Measurements from ENCODE around the gene FAM227B.

DNA sequence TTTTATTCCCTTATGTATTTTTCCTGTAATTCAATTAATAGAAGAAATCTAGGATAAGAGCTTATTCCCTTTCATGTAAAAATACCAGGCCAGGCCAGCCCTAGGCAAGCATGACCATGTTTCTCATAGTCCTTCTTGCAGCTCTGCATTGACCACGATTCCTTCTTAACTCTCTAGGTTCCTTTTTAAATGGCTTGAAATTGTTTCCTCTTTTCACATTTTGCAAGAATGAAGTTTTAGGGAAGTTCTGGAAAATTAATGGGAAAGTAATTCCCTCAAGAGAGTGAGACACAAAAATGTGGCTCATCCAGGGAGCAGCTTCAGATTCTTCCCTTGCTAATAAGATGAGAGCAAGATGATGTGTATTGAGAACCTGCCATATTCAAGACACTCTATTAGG is 314.1 kb downstream of the FAM227B start:
- TF ChIP-seq EGR1 (IDR thresholded peaks at IDR 0.05) (no peak), TAF1 (IDR thresholded peaks at IDR 0.05; ENCODE audit: low read depth) (no peak), EP300 (IDR thresholded peaks at IDR 0.05; ENCODE audit: borderline replicate concordance) (no peak), TCF12 (IDR thresholded peaks at IDR 0.05; ENCODE audit: low read depth) (no peak), YY1 (IDR thresholded peaks at IDR 0.05; ENCODE audit: low read depth) (no peak), ZBTB7A (IDR thresholded peaks at IDR 0.05; ENCODE audit: low read depth) (no peak), CEBPB (IDR thresholded peaks at IDR 0.05) (no peak), TEAD4 (IDR thresholded peaks at IDR 0.05) (no peak), FOXM1 (IDR thresholded peaks at IDR 0.05; ENCODE audit: borderline replicate concordance, low read depth) (no peak), RAD21 (IDR thresholded peaks at IDR 0.05; ENCODE audit: low read depth) (no peak)
- TF ChIP-seq, protein P1, sequence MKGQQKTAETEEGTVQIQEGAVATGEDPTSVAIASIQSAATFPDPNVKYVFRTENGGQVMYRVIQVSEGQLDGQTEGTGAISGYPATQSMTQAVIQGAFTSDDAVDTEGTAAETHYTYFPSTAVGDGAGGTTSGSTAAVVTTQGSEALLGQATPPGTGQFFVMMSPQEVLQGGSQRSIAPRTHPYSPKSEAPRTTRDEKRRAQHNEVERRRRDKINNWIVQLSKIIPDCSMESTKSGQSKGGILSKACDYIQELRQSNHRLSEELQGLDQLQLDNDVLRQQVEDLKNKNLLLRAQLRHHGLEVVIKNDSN (IDR thresholded peaks at IDR 0.05), result no peak
- TF ChIP-seq, protein P2, sequence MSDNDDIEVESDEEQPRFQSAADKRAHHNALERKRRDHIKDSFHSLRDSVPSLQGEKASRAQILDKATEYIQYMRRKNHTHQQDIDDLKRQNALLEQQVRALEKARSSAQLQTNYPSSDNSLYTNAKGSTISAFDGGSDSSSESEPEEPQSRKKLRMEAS (IDR thresholded peaks at IDR 0.05), result no peak
- TF ChIP-seq, protein P3, sequence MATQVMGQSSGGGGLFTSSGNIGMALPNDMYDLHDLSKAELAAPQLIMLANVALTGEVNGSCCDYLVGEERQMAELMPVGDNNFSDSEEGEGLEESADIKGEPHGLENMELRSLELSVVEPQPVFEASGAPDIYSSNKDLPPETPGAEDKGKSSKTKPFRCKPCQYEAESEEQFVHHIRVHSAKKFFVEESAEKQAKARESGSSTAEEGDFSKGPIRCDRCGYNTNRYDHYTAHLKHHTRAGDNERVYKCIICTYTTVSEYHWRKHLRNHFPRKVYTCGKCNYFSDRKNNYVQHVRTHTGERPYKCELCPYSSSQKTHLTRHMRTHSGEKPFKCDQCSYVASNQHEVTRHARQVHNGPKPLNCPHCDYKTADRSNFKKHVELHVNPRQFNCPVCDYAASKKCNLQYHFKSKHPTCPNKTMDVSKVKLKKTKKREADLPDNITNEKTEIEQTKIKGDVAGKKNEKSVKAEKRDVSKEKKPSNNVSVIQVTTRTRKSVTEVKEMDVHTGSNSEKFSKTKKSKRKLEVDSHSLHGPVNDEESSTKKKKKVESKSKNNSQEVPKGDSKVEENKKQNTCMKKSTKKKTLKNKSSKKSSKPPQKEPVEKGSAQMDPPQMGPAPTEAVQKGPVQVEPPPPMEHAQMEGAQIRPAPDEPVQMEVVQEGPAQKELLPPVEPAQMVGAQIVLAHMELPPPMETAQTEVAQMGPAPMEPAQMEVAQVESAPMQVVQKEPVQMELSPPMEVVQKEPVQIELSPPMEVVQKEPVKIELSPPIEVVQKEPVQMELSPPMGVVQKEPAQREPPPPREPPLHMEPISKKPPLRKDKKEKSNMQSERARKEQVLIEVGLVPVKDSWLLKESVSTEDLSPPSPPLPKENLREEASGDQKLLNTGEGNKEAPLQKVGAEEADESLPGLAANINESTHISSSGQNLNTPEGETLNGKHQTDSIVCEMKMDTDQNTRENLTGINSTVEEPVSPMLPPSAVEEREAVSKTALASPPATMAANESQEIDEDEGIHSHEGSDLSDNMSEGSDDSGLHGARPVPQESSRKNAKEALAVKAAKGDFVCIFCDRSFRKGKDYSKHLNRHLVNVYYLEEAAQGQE (IDR thresholded peaks at IDR 0.05; ENCODE audit: low read depth), result no peak
